Activated CD4-positive, alpha-beta T cell treated with anti-CD3 and anti-CD28 coated beads for 1 hour (primary cell): ENCODE data around the gene EML3.
"Not testable (repeated sequence)": the region's sequence is repeated elsewhere in the genome, so short reads cannot be mapped to it uniquely, and the experiment has no call there.

Experiments
- DNase-seq: peaks from one replicate; pipeline ENCODE4 v3.0.0-alpha.2; 2020

EML3 gene

GRCh38 chr11:62599069-62599696 lies 13.4 kb downstream of the EML3 start:
- DNase-seq, result peak; percentile 92

GRCh38 chr11:62595124-62595523 lies 17.5 kb downstream of the EML3 start:
- DNase-seq, result no peak

DNA sequence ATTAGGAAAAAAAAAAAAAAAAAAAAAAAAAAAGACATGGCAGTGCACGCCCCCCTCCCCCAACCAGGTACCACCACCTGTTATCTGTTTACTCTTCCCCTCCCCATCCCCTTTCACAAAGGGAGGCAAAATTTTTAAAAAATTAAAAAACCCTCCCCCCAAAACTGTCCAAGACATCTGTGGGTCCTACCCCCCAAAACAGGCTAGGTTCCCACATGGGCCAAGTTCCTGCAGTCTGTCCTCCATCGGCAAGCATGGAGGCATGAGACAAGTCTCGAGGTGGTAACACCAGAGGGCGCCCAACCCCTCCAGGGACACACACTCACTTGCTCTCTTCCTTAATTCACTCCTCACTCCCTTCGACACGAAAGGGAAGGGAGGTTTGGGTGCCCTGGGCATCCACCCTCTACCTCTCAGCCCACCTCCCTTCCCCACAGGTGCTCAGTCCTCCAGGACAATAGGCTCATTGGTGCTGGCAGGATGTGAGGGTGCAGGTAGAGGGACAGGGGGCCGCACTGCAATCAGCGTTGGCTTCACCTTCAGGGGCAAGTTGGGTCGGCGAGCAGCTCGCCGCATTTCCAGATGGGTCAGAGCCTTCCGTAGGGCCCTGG lies 19.0 kb downstream of the EML3 start:
- DNase-seq, result peak; percentile 64

DNA sequence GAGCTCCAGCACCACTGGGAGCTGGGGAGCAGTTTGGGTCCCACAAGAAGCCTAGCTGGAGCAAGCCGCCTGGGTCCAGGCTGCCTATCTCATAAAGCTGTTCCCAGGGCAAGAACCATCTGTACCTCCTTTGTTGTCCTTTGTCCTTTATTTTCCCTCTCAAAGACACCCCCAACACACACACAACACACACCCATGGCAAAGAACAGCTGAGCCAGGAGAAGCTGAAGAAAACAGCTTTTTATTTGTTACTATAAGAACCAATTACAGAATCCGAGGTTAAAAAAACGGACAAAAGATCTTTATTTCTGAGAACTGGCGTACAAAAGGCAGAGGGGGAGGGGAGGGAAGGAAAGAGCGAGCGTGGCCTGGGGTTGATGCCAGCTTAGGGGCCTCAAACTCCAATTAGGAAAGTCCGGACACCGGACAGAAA lies 19.6 kb downstream of the EML3 start:
- no peak for DNase-seq

- no peak for DNase-seq
These were observed 20.3 kb downstream of the EML3 start for GRCh38 chr11:62592146-62592815.

GRCh38 chr11:62591448-62592145 lies 21.0 kb downstream of the EML3 start, which contains the start of gene TUT1:
Gene TUT1 (minus strand): TSS chr11:62591523. CDS start chr11:62591485, 38 bp downstream.
- peak; percentile 95 for DNase-seq

DNA sequence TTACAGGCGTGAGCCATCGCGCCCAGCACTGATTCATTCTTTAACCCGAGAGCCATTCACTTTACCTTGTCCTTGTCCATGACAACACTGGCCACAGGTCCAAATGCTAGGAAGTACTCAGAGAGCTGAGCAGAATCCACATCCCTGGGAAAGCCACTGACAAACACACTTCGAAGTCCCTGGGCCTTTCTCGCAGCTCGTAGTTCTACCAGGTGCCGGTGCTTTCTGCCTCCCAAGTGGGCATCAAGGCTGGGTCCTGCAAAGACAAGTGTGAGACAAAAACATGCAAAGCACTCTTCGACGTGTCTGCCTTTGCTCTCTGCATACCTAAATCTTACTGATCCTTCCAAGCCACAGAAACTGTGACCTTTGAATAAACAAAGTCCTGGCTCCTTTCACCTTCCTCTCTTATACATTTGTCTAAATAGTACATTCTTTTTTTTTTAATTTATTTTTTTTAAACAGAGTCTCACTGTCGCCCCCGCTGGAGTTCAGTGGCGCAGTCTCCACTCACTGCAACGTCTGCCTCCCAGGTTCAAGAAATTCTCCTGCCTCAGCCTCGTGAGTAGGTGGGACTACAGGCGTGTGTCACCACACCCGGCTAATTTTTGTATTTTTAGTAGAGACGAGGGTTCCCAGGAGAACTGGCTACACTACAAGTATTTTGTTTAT lies 23.5 kb downstream of the EML3 start:
- DNase-seq, result no peak

DNA sequence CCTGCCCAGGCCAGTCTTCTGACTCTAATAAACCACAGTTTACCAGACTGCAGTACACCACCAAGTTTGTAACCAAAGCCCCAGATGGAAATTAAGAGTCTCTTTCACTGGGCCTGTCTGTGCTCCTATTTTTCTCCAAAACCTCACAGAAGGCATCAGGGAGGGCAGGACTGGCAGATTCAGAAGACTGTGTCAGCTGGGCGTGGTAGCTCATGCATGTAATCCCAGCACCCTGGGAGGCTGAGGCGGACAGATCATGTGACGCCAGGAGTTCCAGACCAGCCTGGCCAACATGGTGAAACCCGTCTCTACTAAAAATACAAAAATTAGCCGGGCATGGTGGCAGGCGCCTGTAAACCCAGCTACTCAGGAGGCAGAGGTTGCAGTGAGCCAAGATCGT lies 27.2 kb downstream of the EML3 start:
- not testable (repeated sequence) for DNase-seq

DNA sequence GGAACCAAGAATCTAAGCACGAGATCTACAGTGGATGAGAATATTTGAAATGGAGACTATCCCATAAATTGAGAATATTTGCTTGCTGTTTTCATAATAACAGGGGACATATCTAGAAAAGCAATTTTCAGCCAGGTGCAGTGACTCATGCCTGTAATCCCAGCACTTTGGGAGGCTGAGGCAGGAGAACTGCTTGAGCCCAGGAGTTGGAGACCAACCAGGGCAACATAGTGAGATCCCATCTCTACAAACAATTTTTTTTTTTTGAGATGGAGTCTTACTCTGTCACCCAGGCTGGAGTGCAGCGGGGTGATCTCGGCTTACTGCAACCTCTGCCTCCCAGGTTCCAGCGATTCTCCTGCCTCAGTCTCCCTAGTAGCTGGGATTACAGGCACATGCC lies 30.8 kb downstream of the EML3 start:
- DNase-seq, result not testable (repeated sequence)

DNA sequence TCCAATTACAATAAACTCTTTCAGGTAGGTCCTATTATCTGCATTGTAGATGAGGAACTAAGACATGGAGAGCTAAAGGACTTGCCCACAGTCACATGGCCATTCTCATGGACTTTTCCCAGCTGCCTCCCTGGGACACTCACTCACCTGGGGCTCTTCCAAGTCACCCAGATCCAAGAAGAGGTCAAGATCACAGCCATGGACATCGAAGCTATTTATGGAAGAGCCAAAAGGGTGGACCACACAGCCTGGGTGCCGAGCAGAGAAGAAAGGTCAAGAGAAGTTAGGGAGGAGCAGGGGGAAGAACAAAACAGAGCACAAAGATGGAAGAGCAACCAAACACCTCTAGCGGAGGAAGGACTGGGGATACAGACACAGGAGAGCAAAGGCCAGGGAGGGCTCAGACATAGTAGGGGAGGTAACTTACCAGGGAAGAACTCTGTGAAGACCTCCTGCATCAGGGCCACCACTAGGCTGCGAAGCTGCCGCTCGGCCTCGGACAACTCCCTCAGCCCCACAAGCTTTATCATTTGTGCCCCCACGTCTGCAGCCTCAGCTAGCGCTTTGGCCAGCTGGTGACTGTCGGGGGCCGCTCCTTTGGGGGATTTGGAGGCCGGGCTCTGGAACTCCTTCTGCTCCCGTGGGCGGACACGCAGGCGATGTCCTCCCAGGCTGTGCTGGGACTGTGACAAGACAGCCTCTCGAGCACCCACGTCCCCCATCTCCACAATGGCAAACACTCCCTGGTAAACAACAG lies 31.4 kb downstream of the EML3 start:
- no peak for DNase-seq

DNA sequence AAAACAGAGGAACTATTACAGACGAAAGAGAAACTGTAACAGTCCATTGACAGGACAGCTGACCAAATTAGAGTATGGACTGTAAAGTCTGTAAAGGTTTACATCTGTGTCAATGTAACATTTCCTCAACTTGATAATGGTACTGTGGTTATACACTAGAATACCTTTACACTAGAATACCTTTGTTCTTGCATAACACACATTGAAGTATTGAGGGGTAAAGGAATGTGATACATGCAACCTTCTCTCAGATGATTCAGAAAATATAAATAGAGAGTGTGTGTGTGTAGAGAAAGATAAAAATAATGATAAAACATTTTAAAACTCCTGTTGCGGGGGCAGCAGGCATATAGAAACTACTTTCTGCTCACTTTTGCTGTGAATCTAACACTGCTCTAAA lies 33.3 kb downstream of the EML3 start:
- no peak for DNase-seq

DNA sequence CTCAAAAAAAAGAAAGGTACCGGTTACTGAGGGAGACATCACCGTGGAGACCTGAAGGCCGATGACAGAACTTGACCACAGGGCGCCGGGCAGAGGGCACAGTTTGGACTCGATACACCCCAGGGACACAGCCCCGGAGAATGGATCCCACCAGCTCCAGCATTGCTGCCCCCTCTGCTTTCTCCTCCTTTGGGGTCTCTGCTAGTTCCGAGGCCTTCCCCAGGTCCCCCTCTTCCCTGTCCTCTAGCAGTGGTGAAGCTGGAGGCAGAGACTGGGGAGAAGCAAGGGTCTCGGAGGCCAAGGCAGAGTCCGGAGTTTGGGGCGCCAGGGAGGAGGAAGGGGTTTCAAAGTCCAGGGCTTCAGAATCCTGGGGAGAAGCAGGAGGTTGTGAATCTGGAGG lies 34.0 kb downstream of the EML3 start:
- no peak for DNase-seq

- DNase-seq, result no peak
These were observed 35.4 kb downstream of the EML3 start for GRCh38 chr11:62577046-62577714.

DNA sequence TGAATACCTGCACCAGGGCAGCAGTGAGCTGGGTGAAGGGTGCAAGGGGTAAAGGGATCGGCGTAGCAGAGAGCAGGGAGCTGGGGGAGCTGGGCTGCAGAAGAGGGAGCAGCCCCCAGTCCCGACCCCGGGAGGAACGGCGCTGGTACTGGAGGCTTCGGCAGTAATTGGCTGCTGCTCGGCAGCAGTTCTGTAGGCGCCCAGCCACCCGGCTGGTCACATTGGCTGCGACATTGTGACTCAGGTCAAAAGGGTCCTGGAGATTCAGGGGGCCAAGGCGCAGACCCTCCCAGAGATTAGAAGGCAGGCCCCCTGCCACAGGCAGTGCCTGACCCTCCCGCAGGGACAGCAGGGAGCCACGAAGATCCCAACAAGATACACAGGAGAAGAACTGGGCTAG lies 36.7 kb downstream of the EML3 start:
- DNase-seq, result no peak

GRCh38 chr11:62575156-62575555 lies 37.4 kb downstream of the EML3 start:
- DNase-seq, result no peak

DNA sequence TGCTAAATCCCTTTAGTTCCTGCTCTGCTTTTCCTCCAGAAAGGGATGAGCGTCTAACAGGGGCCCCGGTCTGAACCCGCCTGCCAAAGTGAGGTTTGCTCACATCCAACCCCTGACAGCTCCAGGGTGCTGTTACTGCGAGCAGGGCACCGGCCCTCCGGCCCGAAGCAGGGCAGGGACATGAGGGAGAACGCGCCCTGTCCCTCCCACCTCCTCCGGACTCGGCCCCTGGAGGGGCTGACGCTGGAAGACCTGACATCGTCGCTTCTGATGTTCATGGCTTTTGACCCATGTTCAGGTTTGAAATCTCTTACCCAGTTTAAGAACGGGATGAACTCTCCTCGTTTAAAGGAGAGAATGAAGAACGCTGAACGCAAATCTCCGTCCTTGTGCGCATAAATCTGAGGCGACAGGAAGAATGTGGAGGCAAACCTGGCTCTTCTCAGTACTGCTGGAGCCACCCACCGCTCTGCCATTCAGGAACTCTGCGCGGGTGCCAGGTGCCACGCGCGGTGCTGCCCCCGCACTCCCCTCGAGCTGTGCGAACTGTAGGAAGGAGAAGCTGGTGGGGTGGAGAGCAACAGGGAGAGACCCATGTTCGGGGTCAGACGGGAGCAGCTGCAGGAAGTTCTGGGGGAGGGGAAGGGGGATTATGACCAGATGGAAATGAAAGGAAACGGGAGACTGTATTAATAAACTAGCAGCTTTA lies 38.1 kb downstream of the EML3 start:
- no peak for DNase-seq

DNA sequence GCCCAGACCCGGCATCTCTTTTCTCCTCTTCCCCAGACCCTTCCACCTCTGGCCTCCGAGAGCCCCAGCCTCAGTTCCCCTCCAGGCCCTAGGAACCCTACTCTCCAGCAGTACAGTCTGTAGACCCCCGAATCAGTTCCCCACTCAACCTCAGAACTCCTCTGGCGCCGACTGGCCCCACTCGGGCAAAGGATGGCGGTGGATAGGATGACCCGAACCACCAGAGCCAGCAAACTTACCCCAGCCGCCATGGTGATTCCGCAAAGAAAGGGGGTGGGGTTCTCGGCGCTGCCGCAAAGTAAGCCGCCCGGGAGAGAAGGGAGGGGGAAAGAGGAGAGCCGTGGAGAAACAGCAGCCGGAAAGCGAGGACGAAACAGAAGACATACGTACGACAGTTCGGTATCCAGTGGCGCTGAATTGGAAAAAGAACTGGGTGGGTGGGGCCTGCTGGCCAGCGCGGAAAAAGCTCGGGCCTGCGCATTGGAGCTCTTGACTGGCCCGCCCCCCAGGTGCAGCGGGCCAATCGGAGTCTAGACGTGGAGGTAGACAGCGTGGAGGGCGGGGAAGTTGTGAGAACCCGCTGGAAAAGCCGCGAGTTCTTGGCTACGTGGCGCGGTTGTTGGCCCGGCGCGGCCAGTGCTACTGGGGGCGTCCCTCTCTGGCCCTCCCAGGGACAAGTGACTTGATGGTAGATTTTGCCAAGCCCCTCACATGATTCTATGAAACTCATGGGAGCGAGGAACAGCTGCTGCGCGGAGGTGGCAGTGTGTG lies 38.8 kb downstream of the EML3 start, which contains the start of gene EEF1G:
Gene EEF1G, minus strand, starts transcription at position 300 of the 771 bp plus-strand sequence. Its CDS starts 49 bp downstream, at position 251.
- peak; percentile 97 for DNase-seq

- no peak for DNase-seq
These were observed 39.5 kb downstream of the EML3 start for GRCh38 chr11:62573006-62573591.

GRCh38 chr11:62572431-62572830 lies 40.1 kb downstream of the EML3 start:
- DNase-seq, result no peak

DNA sequence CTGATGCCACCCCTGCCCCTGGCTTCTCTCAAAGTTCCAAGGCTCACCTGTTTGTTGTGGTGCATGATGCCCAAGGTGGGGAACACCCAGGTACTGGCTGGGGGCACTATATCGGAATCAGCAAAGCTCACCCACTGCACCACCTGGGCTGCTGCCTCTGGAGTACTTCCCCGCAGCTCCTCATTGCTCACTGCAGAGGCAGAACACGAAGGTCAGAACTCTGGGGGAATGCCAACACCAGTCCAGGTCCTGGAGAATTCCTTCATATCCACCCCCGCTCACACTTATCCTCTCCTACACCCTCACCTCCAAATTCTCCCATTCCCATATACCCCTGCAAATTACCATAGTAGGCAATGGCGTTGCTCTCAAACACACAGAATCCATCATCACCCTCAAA lies 41.1 kb downstream of the EML3 start:
- DNase-seq, result not testable (repeated sequence)
